CD4-positive, alpha-beta T cell treated with Interleukin-4 for 1 hour (primary cell): Measurements from ENCODE around the gene MS4A12.
"Not testable (repeated sequence)": the region's sequence is repeated elsewhere in the genome, so short reads cannot be mapped to it uniquely, and the experiment has no call there.

ENCODE experiments used
- DNase-seq, 2 donors: peaks; one replicate each; pipeline ENCODE4 v3.0.0-alpha.2; 2020 to 2022

MS4A12 gene

GRCh38 chr11:60513496-60514460 is 21.2 kb downstream of the MS4A12 start:
- no peak for DNase-seq

GRCh38 chr11:60515144-60515855 is 22.7 kb downstream of the MS4A12 start, which contains the start of gene MS4A13:
TSS of gene MS4A13 (plus strand) at chr11:60515392. CDS start at chr11:60518084, 2,692 bp downstream.
- DNase-seq = no peak

GRCh38 chr11:60528465-60528864 is 35.9 kb downstream of the MS4A12 start:
- no peak for DNase-seq

- peak in 1 of 2 donors; percentile 19 for DNase-seq
Observed at GRCh38 chr11:60528934-60529333, 36.4 kb downstream of the MS4A12 start.

- no peak for DNase-seq
Observed at GRCh38 chr11:60530454-60531100, 38.0 kb downstream of the MS4A12 start.

GRCh38 chr11:60532383-60532782 is 39.8 kb downstream of the MS4A12 start:
- not testable (repeated sequence) for DNase-seq

GRCh38 chr11:60538627-60539026 is 46.0 kb downstream of the MS4A12 start:
- DNase-seq = not testable (repeated sequence)

GRCh38 chr11:60544077-60544476 is 51.5 kb downstream of the MS4A12 start:
- no peak for DNase-seq
